ENCODE results near the gene SPNS2. TPM values are rescaled to one million over a fixed set of nuclear protein-coding genes. Genes with fewer than 3 reads are reported as not detected.

The SPNS2 gene
- total and polyA plus RNA-seq, 2 of the 8 experiments (the other 6 are each of a cell fraction or from before 2014, with no cell fraction given), result 1.2 to 1.5 TPM

GRCh38 chr17:4537451-4538235 lies 39.0 kb downstream of the SPNS2 start:
- no peak overlapping the region for H3K18ac ChIP-seq (ENCODE audit: extremely low read depth, low read length)
- no peak overlapping the region for H4K8ac ChIP-seq (ENCODE audit: extremely low read depth, insufficient read depth, low read length)
- 0 out of 2 replicates have a peak overlapping the region, but pooled peaks have one; percentile 27 for H2BK12ac ChIP-seq (ENCODE audit: low read depth, low read length)
- peaks cover 0 to 29% (median 16%) of the 10 kb centered on the region in 4 experiments; a peak in 6 of 7 replicates for H3K4me1 ChIP-seq (replicated peaks in 1 of 4; ENCODE audit: control insufficient read depth in 3 of 4, insufficient read depth in 4 of 4, low read length in 3 of 4)
- H2BK120ac ChIP-seq (replicated peaks; ENCODE audit: low read depth, low read length), result no peak overlapping the region
- no peak overlapping the region; a peak in 1 of 4 replicates for H3K4me2 ChIP-seq (ENCODE audit: insufficient read depth in 1 of 2, low read depth in 2 of 2, low read length in 2 of 2)
- TF ChIP-seq POLR2AphosphoS5 (IDR thresholded peaks at IDR 0.05; ENCODE audit: low read depth, low read length), result peak; percentile 26
- no peak for TF ChIP-seq GABPA (IDR thresholded peaks at IDR 0.05; ENCODE audit: borderline replicate concordance, insufficient read depth, low read length)
- TF ChIP-seq E2F6 (IDR thresholded peaks at IDR 0.05), result no peak
- ChIA-PET CTCF (ENCODE audit: partially characterized antibody) (interaction anchor here (0.5 to 3.6 kb wide), 17 partner anchors 9 to 1808 kb away, joined by 3 to 15 read pairs (median 4); no protein-coding TSS in a partner anchor), POLR2A (ENCODE audit: partially characterized antibody) (interaction anchor here (0.6 to 37.1 kb wide), 10 partner anchors 8 to 132 kb away, joined by 3 to 546 read pairs (median 4); partner anchors contain the start of genes GGT6 and MYBBP1A)
- peaks cover 15 to 40% (median 27%) of the 10 kb centered on the region in 4 experiments; a peak in 7 of 8 replicates for H3K36me3 ChIP-seq (ENCODE audit: control insufficient read depth in 2 of 4, insufficient read depth in 4 of 4, low read length in 3 of 4)
- DNase-seq (ENCODE audit: low read depth in 1 of 2, low spot score in 2 of 2) (no peak), FAIRE-seq (no peak)
- no peak overlapping the region for H2BK20ac ChIP-seq (ENCODE audit: low read length)
- no peak overlapping the region for H2AFZ ChIP-seq (ENCODE audit: low read length)
- H3K4me3 ChIP-seq (ENCODE audit: extremely low read depth in 1 of 4, insufficient read depth in 2 of 4, low read depth in 3 of 4, low read length in 4 of 4), result no peak overlapping the region
- no peak overlapping the region for H3K27ac ChIP-seq (ENCODE audit: low read depth, low read length)
- no peak overlapping the region for H3K14ac ChIP-seq (ENCODE audit: insufficient read length)
- H2AK5ac ChIP-seq (ENCODE audit: low read depth, low read length), result no peak overlapping the region
- H3K9ac ChIP-seq (replicated peaks in 1 of 4; ENCODE audit: extremely low read depth in 1 of 4, low read depth in 3 of 4, low read length in 3 of 4), result no peak overlapping the region
- no peaks in the 10 kb centered on the region for H3K79me1 ChIP-seq (ENCODE audit: low read depth, low read length)
- peaks cover 11 to 23% of the 10 kb centered on the region in 2 experiments for H4K20me1 ChIP-seq (replicated peaks in 1 of 2; ENCODE audit: control insufficient read depth in 1 of 2, insufficient read depth in 2 of 2, low read length in 2 of 2)
- H3K56ac ChIP-seq (replicated peaks; ENCODE audit: insufficient read length, low read depth, low read length), result no peak overlapping the region
- H3K9me3 ChIP-seq (ENCODE audit: insufficient read depth in 2 of 2, low read depth in 1 of 2, low read length in 1 of 2), result no peaks in the 10 kb centered on the region
- no peak overlapping the region for H3K4ac ChIP-seq (replicated peaks; ENCODE audit: insufficient read length, low read depth, low read length)
- no peaks in the 10 kb centered on the region for H3K79me2 ChIP-seq (ENCODE audit: control insufficient read depth in 1 of 2, insufficient read depth in 2 of 2, low read length in 2 of 2)
- H4K91ac ChIP-seq (replicated peaks; ENCODE audit: insufficient read length, low read length), result no peak overlapping the region
- H4K5ac ChIP-seq (ENCODE audit: insufficient read length, low read depth, low read length), result no peak overlapping the region
- H2BK5ac ChIP-seq (ENCODE audit: low read depth, low read length), result no peak overlapping the region
- H3K23me2 ChIP-seq (ENCODE audit: low read depth, low read length), result peaks cover 4% of the 10 kb centered on the region; the same call in 1 of the 2 replicates
- H3K27me3 ChIP-seq (replicated peaks in 1 of 4; ENCODE audit: control insufficient read depth in 3 of 4, extremely low read depth in 1 of 4, insufficient read depth in 3 of 4, low read length in 3 of 4), result peaks cover 0 to 15% (median 7%) of the 10 kb centered on the region in 4 experiments; a peak in 3 of 7 replicates
- WGBS, 2 experiments (ENCODE audit: extremely low coverage in 1 of 2, insufficient coverage in 1 of 2, insufficient read length in 1 of 2, insufficient replicate concordance in 2 of 2, low coverage in 1 of 2, low lambda C conversion rate in 2 of 2, missing lambda C conversion rate in 1 of 2), result 89% methylated on average over 19 of the region's 19 CpGs; no CpG with 5 or more reads in 1 of the 2 experiments
- no peak overlapping the region for H3K23ac ChIP-seq (ENCODE audit: insufficient read length)
- H2BK15ac ChIP-seq (ENCODE audit: low read length), result no peak overlapping the region
